ENCODE results near the gene ACAD11. TPM values are rescaled to one million over a fixed set of nuclear protein-coding genes. Genes with fewer than 3 reads are reported as not detected.

The ACAD11 gene
- total RNA-seq, 1 experiment from 2014 or later: 15.4 TPM

GRCh38 chr3:132554437-132554836, 105.2 kb downstream of the ACAD11 start:
- ChIA-PET POLR2A (no interaction called here), CTCF (no interaction called here)
- DNase-seq (ENCODE audit: low read depth, low spot score) (no peak), ATAC-seq (no peak)
- no peaks in the 10 kb centered on the region for H3K9me3 ChIP-seq (ENCODE audit: control insufficient read depth, insufficient read depth, low read depth, low read length)
- H3K4me3 ChIP-seq (ENCODE audit: low read depth in 2 of 2, low read length in 2 of 2): no peak overlapping the region
- BruUV-seq (replicated peaks): no TSS peak
- H3K4me1 ChIP-seq (ENCODE audit: control insufficient read depth, insufficient read depth, low read length): no peaks in the 10 kb centered on the region
- TF ChIP-seq CTCF (IDR thresholded peaks at IDR 0.05) (no peak), TCF7L2 (IDR thresholded peaks at IDR 0.05; ENCODE audit: low read depth, low read length) (no peak), POLR2AphosphoS5 (IDR thresholded peaks at IDR 0.05; ENCODE audit: low read depth, low read length) (no peak), REST (IDR thresholded peaks at IDR 0.05; ENCODE audit: insufficient read depth in 1 of 2, low read depth in 2 of 2, low read length in 1 of 2) (no peak), SIN3A (IDR thresholded peaks at IDR 0.05; ENCODE audit: borderline replicate concordance, insufficient read depth, low read depth, low read length) (no peak)
- H3K36me3 ChIP-seq (ENCODE audit: control insufficient read depth, insufficient read depth, low read length): no peaks in the 10 kb centered on the region
- in situ Hi-C loops (cut with HindIII; ENCODE audit: low pct_unique_long_range_greater_than_20kb, low sequenced_read_pairs) (no loop called here), intact Hi-C loops (cut with micrococcal nuclease; ENCODE audit: unreplicated experiment) (no loop called here)
- H3K27ac ChIP-seq (ENCODE audit: low read length): no peak overlapping the region
- no peaks in the 10 kb centered on the region for H3K27me3 ChIP-seq (ENCODE audit: control insufficient read depth, insufficient read depth, low read length)

- TF ChIP-seq CTCF (IDR thresholded peaks at IDR 0.05) (no peak), REST (IDR thresholded peaks at IDR 0.05; ENCODE audit: insufficient read depth in 1 of 2, low read depth in 2 of 2, low read length in 1 of 2) (no peak), SIN3A (IDR thresholded peaks at IDR 0.05; ENCODE audit: borderline replicate concordance, insufficient read depth, low read depth, low read length) (no peak), POLR2AphosphoS5 (IDR thresholded peaks at IDR 0.05; ENCODE audit: low read depth, low read length) (no peak), TCF7L2 (IDR thresholded peaks at IDR 0.05; ENCODE audit: low read depth, low read length) (no peak)
- in situ Hi-C loops (cut with HindIII; ENCODE audit: low pct_unique_long_range_greater_than_20kb, low sequenced_read_pairs) (no loop called here), intact Hi-C loops (cut with micrococcal nuclease; ENCODE audit: unreplicated experiment) (no loop called here)
- H3K9me3 ChIP-seq (ENCODE audit: control insufficient read depth, insufficient read depth, low read depth, low read length): no peaks in the 10 kb centered on the region
- no peak overlapping the region for H3K4me3 ChIP-seq (ENCODE audit: low read depth in 2 of 2, low read length in 2 of 2)
- POLR2A ChIA-PET: no interaction called here
- H3K36me3 ChIP-seq (ENCODE audit: control insufficient read depth, insufficient read depth, low read length): no peaks in the 10 kb centered on the region
- no peaks in the 10 kb centered on the region for H3K27me3 ChIP-seq (ENCODE audit: control insufficient read depth, insufficient read depth, low read length)
- BruUV-seq (replicated peaks): no TSS peak
- H3K4me1 ChIP-seq (ENCODE audit: control insufficient read depth, insufficient read depth, low read length): no peaks in the 10 kb centered on the region
- no peak for ATAC-seq
- CTCF ChIA-PET: no interaction called here
- DNase-seq (ENCODE audit: low read depth, low spot score): no peak
- no peak overlapping the region for H3K27ac ChIP-seq (ENCODE audit: low read length)
These were observed 105.8 kb downstream of the ACAD11 start for GRCh38 chr3:132553826-132554225.
